Measurements from ENCODE around the gene TLN1. TPM values are rescaled to one million over a fixed set of nuclear protein-coding genes. Genes with fewer than 3 reads are reported as not detected.

The TLN1 gene
- total and polyA plus RNA-seq, 2 of the 4 experiments (the other 2 are of a cell fraction) = 228 to 346 TPM

DNA sequence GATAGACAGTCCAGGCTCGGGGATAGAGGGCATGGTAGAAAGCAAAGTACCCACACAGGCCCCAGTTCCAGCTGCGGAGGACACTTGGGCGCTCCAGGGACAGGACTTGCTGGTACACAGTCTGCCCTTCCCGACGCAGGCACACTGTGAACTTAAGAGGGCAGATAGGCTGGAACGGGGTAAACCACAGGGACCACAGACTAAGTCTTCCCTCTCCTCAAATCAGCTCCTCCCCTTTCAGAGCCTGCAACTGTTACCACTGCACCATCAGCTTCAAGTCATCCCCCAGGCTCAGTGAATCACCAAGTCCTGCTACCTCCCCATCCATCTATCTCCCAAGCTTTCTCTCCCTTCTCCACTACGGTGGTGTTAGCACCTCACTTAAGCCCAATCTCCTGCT, 9.7 kb upstream of the TLN1 start:
- Histone ChIP-seq H2AK5ac (ENCODE audit: low read depth, low read length) (no peak overlapping the region), H2BK120ac (ENCODE audit: low read depth, low read length) (no peak overlapping the region), H3K18ac (ENCODE audit: low read depth, low read length) (no peak overlapping the region), H4K5ac (ENCODE audit: low read depth, low read length) (no peak overlapping the region), H3K27ac (ENCODE audit: insufficient read depth, low read length) (no peak overlapping the region), H3K14ac (replicated peaks; ENCODE audit: low read depth, low read length) (no peak overlapping the region), H2BK5ac (ENCODE audit: low read depth, low read length, poor library complexity, severe bottlenecking) (no peak overlapping the region), H3K4me1 (ENCODE audit: control insufficient read depth, insufficient read depth, low read length) (no peaks in the 10 kb centered on the region; the same call in 1 of the 2 replicates), H3K79me1 (ENCODE audit: low read depth in 1 of 2, low read length in 2 of 2) (peaks cover 36 to 86% of the 10 kb centered on the region in 2 experiments), H4K8ac (ENCODE audit: low read depth in 2 of 2, low read length in 2 of 2) (no peak overlapping the region), H2BK20ac (ENCODE audit: low read depth, low read length) (no peak overlapping the region), H3K4me2 (ENCODE audit: low read depth, low read length) (no peak overlapping the region), H3K27me3 (ENCODE audit: control insufficient read depth, insufficient read depth, low read length) (no peaks in the 10 kb centered on the region), H3K4ac (ENCODE audit: low read depth, low read length) (no peak overlapping the region), H4K20me1 (ENCODE audit: insufficient read depth, low read length) (peaks cover 26% of the 10 kb centered on the region), H3K23ac (ENCODE audit: low read depth, low read length) (no peak overlapping the region), H2BK15ac (ENCODE audit: low read depth, low read length) (no peak overlapping the region), H4K91ac (ENCODE audit: insufficient read depth, low read depth, low read length) (no peak overlapping the region), H2AFZ (replicated peaks; ENCODE audit: low read length, poor library complexity) (no peak overlapping the region), H3K9me1 (ENCODE audit: insufficient read depth, low read length) (peaks cover 10% of the 10 kb centered on the region; the same call in 1 of the 2 replicates), H3K56ac (ENCODE audit: extremely low read depth, insufficient read depth, low read length) (no peak overlapping the region), H3K4me3 (ENCODE audit: insufficient read depth, low read depth, low read length) (no peak overlapping the region), H3K36me3 (ENCODE audit: control insufficient read depth, insufficient read depth, low read length) (peaks cover 71% of the 10 kb centered on the region), H2AK9ac (replicated peaks; ENCODE audit: low read depth, low read length, poor library complexity) (no peak overlapping the region), H3K9me3 (ENCODE audit: control insufficient read depth, insufficient read depth, low read length) (no peaks in the 10 kb centered on the region), H3K9ac (ENCODE audit: low read depth, low read length) (no peak overlapping the region)
- ATAC-seq (ENCODE audit: low read depth) (no peak), DNase-seq (no peak)
- BruUV-seq (replicated peaks) = no TSS peak
- TF ChIP-seq MXI1 (IDR thresholded peaks at IDR 0.05; ENCODE audit: borderline replicate concordance, low read depth, low read length) = no peak
- no peak for TF ChIP-seq CEBPB (IDR thresholded peaks at IDR 0.05; ENCODE audit: low read depth, low read length)
- TF ChIP-seq BHLHE40 (IDR thresholded peaks at IDR 0.05; ENCODE audit: low read depth, low read length) = no peak
- dilution Hi-C loops (cut with HindIII; ENCODE audit: low sequenced_read_pairs, unreplicated experiment) = no loop called here
- CTCF ChIA-PET = no interaction called here
- in situ Hi-C loops (cut with MboI; ENCODE audit: low sequenced_read_pairs) = no loop called here
- WGBS, 2 experiments (ENCODE audit: extremely low coverage in 2 of 2, insufficient read length in 1 of 2) = 100% methylated on average over 3 of the region's 7 CpGs; no CpG with 5 or more reads in 1 of the 2 experiments
- POLR2A ChIA-PET (ENCODE audit: unreplicated experiment) = interaction anchor here (1.2 kb wide), 1 partner anchor 13 kb away, joined by 6 read pairs; no protein-coding TSS in a partner anchor
- intact Hi-C loops (cut with micrococcal nuclease) = no loop called here
